ENCODE data around the gene LIPM.

DNA sequence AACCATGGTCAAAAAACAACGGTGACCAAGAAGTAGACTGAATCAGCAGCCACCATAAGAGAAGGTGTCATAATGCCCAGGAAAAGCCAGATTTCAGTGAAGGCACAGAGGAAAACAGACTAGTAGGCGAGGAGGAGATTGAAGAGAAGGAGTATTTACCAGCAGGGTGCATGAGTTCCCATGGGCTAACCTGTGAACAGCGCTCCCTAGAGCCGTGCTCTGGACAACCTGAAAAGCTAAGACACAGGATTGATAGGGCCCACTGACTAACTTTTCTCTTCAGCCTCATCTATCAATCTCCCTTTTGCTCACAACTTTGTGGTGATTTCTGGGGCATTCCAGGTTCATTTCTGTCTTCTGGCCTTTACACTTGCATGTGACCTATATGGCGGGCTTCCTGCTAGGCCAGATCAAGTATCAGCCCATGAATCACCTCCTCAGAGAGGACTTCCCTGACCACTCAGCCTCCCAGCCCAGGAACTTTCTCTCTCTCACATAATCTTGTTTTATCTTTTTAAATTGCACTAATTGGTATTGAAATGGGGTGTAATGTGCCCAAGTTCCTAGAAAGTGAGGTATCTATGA, 36.3 kb downstream of the LIPM start:
- no peak for TF ChIP-seq POLR2A (IDR thresholded peaks at IDR 0.05)
- no peak for TF ChIP-seq CTCF (IDR thresholded peaks at IDR 0.05)
- TF ChIP-seq EP300 (IDR thresholded peaks at IDR 0.05; ENCODE audit: low read depth): no peak
- TF ChIP-seq POLR2AphosphoS5 (IDR thresholded peaks at IDR 0.05): no peak

Measured in transverse colon (tissue), 4 donors.